ENCODE measurements around the gene RGPD6.
"Not testable (repeated sequence)": the region's sequence is repeated elsewhere in the genome, so short reads cannot be mapped to it uniquely, and the experiment has no call there.

RGPD6 gene

DNA sequence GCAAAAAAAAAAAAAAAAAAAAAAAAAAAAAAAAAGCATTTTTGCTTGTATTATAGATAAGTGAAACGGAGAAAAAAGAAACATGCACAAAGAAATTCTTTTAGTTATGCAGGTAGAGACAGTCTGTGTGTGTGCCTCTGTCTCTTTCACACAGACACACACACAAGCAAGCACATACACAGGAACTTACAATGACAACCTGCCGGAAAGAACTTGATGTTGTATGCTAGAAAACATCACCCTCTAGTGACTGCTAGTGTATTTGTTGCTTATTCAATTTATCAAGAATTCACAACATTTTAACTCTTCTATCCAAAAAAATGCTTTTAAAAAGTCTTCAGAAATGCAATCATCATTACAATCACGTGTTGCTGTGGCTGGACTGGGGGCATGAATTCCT lies 95.8 kb downstream of the RGPD6 start:
- not testable (repeated sequence) for DNase-seq (ENCODE audit: low spot score)

DNA sequence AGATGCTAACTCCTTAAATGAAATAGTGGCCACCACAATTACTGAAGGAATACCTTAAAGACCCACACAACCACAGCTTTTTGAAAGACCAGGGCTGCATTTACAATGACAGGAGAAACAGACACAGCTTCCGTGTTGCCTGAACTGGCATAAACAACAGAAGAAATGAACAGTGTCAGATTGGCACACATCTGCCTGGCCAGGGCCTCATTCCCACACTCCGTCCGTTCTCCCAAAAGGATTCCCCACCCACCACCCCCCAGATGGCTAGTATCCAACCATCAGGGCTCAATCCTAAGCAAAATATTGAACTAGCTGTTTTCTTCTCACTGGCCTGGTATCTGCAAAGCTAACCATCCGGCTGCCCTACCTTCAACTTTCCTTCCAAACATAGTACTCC lies 96.9 kb downstream of the RGPD6 start:
- DNase-seq (ENCODE audit: low spot score), result not testable (repeated sequence)

DNA sequence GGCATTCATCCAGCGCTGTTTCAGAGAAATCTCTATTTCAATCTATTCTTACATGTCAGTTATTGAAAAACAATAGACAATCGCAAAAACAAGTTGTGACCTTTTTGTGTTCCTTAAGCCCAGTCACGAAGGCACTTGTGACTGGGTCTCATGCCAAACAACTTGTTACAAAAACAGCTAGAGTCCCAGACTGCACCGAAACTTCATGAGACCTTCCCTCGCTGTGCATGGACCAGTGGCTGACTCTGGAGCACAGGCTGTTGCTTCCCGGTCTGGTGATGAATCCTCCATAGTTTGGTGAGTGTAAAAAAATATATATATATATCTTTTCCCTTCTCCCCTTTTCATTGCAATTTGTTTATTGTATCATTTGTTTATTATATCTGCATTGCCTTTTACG lies 99.7 kb downstream of the RGPD6 start:
- DNase-seq (ENCODE audit: low spot score), result not testable (repeated sequence)

DNA sequence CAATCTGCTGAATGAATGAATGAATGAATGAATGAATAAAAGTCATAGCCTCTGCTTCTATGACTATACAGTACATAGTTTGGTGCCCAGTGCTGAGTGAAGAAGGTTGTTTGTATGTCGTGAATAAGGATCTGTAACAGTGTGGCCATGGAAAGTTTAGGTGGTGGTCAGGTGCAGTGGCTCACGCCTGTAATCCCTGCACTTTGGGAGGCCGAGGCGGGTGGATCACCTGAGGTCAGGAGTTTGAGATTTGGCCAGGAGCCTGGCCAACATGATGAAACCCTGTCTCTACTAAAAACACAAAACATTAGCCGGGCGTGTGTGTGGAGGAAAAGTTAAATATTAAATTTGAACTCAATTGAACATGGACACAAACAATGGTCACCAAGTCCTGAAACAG lies 100.1 kb downstream of the RGPD6 start:
- not testable (repeated sequence) for DNase-seq (ENCODE audit: low spot score)

DNA sequence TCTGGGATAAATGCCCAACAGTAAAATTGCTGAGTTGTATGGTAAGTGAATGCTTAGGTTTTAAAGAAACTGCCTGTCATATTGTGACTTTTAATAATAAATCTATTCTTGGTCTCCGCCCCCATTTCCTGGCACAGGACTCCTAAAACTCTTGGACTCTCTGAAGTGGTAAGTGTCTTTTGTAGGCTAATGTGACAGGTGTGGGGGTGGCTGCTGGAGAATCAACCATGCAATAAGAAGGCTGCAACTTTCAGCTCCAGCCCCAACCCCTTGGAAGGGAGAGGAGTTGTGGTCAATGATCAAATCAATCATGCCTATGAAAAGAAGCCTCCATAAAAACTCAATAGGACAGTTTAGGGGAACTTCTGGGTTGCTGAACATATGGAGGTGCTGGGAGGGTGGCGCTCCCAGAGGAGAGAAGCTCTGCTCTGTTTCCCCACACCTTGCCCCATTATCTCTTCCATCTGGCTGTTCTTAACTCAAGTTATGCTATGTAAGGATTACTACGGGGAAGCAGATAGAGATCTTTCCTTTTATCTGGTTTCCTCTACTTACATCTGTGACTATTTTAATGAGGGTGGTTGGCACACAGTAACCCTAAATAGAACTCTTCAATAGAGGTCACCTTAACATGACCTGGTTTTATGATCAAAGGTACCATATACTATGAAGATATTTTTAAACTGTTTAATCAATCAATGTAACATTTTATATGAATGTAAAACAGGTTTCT lies 101.2 kb downstream of the RGPD6 start:
- DNase-seq (ENCODE audit: low spot score), result not testable (repeated sequence)

DNA sequence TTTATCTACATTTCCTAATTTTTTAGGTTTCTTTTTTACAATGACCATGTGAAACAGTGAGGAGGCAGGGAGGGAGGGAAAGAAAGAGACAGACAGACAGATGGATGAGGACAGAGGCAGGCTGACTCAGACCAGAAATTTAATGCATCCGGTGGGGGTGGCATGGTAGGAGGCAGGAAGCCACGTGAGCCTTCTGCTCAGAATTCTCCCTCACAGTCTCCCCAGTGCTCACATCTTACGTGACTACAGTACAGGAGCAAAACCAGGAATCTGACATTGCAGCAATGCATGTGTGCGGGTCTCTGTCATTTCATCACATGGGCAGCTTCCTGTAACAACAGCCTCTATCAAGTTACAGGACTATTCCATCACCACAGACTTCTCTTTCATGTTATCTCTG lies 102.1 kb downstream of the RGPD6 start:
- DNase-seq (ENCODE audit: low spot score), result not testable (repeated sequence)

DNA sequence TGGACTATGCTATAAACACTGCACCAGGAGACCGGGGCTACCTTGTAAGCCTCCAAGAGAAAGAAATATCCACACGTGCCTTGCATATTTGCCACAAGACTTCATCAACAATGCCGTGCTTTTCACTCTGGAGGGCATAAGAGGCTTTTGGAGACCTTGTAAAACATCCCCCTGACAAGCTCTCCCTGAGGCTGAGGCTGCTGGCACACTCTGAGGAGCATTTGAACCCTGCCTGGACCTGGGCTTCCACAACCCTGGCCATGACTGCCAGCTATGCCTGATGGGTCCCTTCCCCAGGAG lies 104.0 kb downstream of the RGPD6 start:
- not testable (repeated sequence) for DNase-seq (ENCODE audit: low spot score)

DNA sequence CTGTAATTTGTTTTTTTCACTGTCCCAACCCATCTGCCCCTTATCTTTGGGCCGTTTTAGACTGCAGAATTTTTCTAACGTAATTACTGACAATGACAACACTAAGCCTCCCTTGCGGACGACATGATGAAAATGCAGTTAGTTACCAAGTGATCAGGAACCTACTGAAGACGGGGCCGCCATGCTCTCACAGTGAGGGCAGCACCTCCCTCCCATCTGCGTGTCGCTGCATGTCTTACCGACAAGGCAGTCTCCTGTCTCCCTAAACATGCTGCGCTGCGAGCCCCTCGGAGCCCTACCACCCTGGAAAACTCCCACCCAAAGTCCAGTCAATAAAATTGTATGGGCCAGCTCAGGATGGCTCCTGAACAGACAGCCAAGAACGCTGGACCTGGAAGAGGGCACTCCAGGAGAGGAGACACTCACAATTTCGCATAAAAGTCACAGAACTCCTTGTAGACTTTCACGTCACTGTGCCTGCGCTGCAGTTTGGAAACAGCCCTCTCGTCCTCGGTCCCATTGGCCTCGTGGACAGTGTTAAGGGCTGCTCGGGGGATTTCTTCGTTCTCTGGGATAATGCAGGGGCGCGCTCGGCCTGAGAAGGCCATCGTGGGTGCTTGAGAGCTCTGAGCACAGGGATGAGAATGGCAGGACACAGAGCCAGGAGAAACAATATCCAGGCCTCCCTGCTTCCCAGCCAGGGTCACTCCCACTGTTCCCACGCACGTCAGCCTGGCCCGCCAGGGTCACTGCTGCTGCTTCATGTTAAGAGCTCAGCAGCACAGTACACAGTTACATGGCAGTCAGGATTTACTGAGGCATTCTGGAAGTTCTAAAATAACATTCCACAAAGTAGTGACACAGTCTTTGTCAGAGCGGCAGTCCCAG lies 104.6 kb downstream of the RGPD6 start, which contains the start of gene LIMS4:
LIMS4 (minus strand) TSS at position 646 of the 888 bp plus-strand sequence; CDS start at position 608, 38 bp downstream.
- DNase-seq (ENCODE audit: low spot score), result not testable (repeated sequence)

DNA sequence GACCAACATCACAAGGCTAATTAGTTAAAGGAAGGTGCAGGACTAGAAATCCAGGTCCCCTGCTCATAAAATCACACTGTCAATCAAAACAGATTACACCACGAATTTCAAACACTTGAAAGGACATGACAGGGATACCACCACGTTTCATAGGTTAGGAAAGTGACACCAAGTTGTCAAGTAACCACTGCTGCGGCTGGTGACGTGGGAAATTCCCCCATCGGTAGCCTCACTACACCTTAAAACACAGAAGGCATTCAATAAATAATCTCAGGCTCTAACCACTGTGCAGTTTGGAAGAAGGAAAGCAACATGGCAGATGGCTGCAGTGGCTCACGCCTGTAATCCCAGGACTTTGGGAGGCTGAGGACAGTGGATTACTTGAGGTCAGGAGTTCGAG lies 108.1 kb downstream of the RGPD6 start:
- not testable (repeated sequence) for DNase-seq (ENCODE audit: low spot score)

DNA sequence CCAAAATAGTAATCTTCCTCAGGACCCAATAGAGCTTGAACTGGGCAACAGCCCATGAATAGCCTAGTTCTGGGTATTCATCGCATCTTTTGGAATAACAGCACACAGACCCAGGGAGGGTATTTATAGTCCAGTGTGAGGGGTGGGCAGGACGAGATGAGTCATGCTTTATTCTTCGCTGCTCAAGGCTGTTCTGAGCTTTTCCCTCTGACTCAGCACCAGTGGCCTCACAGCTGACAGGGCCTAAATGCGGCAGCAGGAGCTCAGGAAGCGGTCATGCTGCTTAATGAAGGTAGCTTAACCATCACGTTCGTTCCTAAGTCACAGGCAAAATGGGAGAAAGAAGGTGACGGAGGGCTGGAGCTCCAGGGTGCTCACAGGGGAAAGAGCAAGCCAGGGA lies 111.7 kb downstream of the RGPD6 start:
- not testable (repeated sequence) for DNase-seq (ENCODE audit: low spot score)

All from hematopoietic multipotent progenitor cell treated with erythropoietin and hydrocortisone succinate and interleukin-3 and kit ligand, for 17 days (in vitro differentiated cells).